VCaP (cell line): Measurements from ENCODE around the gene IFI30.

ENCODE experiments used
- H3K27ac ChIP-seq: fragments of 450-650 bp; 2 replicates; pipeline ENCODE4 v1.5.1; 2017
- TF ChIP-seq, protein P1 (sequence below): fragments of 450-650 bp; conservative IDR thresholded peaks from 2 replicates; pipeline ENCODE4 v1.5.1; 2017; ENCODE audit warnings: mild to moderate bottlenecking, moderate library complexity

IFI30 gene

DNA sequence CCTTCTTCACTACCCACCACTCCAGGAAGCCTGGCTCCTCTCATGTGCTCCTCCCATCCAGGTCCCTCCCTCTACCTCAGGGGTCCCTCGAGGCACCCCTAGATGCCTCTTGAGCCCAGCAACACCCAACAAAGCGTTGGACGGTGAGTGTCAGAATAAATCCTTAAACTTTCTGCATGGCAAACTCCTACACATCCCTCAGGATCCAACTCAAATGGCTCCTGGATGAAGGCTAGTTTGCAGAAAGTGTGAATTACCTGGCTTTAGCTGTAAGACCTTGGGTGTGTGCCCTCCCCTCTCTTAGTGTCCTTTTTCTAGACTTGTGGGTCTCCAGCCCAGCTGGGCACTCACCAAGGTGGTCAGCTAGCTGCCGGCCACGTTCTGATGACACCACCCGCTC, 24.8 kb downstream of the IFI30 start:
- H3K27ac ChIP-seq: no peak overlapping the region
- TF ChIP-seq, protein P1, sequence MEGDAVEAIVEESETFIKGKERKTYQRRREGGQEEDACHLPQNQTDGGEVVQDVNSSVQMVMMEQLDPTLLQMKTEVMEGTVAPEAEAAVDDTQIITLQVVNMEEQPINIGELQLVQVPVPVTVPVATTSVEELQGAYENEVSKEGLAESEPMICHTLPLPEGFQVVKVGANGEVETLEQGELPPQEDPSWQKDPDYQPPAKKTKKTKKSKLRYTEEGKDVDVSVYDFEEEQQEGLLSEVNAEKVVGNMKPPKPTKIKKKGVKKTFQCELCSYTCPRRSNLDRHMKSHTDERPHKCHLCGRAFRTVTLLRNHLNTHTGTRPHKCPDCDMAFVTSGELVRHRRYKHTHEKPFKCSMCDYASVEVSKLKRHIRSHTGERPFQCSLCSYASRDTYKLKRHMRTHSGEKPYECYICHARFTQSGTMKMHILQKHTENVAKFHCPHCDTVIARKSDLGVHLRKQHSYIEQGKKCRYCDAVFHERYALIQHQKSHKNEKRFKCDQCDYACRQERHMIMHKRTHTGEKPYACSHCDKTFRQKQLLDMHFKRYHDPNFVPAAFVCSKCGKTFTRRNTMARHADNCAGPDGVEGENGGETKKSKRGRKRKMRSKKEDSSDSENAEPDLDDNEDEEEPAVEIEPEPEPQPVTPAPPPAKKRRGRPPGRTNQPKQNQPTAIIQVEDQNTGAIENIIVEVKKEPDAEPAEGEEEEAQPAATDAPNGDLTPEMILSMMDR: no peak

DNA sequence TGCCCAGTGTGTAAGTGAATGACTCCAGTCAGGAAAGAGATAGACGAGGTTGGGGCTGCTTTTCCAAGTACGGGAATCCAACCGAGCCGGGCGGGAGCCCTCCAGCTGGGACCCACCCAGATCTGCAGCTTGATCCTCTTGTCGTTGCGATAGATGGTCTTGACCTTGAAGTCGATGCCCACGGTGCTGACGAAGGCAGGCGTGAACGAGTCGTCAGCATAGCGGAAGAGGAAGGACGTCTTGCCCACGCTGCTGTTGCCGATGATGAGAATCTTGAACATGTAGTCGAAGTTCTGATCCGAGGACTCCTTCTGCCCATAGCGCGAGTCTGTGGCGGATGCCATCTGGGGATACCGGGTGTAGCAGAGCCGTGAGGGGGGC, 28.8 kb downstream of the IFI30 start:
- TF ChIP-seq, protein P1: no peak
- peak overlapping the region; percentile 89; the same call in 1 of the 2 replicates for H3K27ac ChIP-seq

DNA sequence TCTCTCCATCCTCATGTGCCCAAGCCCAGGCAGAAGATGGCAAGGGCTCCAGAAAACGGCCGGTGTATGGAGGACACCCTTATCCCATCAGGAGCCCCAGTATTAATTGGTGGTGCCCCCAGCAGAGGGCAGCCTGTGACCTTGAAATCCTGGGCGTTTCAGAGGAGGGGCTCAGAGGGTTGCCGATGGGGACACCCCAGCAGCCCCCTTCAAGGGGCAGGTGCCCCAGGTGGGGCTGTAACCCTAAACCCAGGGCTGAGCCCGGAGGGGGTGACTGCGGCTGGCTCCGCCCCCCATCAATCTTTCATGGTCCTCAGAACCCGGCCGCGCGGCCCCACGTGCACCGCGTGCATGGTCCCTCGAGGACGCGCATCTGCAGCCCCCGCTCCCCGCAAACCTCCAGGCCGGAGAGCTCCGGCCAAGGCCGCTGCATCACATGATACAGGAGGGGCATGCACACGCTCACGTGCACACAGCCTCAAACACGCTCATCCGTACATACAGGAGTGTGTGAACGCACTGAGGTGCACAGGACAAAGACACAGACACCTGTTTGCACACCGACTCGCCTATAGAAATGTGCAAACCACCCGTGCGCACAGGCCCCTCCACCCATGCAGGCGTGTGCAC, 29.3 kb downstream of the IFI30 start:
- TF ChIP-seq, protein P1: peak; percentile 47; the same call in 1 of the 2 replicates
- peak overlapping the region; percentile 89 for H3K27ac ChIP-seq

DNA sequence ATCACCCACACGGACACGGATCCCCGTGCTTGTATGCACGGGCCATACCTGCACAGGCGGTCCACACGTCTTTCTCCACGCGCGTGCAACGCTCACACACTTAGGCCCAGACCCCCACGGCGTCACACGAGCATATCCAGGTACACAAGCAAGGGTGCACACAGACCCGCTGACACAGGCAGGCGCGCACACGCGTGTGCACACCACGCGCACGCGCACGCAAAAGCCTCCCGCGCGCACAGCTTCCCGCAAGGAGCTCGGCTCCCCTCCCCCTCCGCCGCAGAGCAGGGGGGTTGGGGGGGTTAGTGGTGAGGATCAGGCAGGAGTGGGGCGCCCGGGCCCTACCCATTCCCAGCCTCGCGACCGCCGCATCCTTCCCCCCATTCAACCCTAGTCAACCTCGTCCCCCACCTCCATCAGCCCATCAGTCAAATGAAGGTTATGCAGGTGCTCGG, 29.8 kb downstream of the IFI30 start:
- H3K27ac ChIP-seq: peak overlapping the region; percentile 89
- TF ChIP-seq, protein P1: no peak

DNA sequence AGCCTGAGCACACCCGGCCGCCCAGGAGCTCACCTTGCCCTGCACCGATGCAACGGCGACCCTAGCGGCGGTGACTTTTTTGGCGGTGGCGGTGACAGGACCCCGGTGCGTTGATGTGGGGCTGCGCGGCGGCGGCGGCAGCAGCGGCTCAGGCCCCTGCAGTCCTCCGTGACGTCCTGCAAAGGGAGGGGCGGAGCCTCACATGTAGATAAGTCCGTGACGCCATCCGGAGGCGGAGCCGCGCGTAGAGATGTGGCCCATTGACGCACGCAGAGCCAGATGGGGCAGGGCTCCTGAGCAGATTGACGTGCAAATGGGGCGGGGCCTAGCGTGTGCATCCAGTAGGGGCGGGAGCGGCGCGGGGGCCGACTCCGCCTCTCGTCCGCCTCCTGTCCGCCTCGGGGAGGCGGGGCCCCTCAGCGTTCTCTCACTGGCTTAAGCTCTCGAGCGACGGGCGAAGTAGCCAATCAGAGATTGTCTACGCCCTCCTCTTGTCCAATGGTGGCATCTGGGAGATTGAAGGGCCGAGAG, 30.3 kb downstream of the IFI30 start, which contains the start of gene RAB3A:
Gene RAB3A, minus strand, starts transcription at position 180 of the 531 bp plus-strand sequence. CDS start 1,302 bp downstream, outside the sequence.
- TF ChIP-seq, protein P1: no peak
- peak within 1 kb of the TSS; percentile 89 for H3K27ac ChIP-seq

DNA sequence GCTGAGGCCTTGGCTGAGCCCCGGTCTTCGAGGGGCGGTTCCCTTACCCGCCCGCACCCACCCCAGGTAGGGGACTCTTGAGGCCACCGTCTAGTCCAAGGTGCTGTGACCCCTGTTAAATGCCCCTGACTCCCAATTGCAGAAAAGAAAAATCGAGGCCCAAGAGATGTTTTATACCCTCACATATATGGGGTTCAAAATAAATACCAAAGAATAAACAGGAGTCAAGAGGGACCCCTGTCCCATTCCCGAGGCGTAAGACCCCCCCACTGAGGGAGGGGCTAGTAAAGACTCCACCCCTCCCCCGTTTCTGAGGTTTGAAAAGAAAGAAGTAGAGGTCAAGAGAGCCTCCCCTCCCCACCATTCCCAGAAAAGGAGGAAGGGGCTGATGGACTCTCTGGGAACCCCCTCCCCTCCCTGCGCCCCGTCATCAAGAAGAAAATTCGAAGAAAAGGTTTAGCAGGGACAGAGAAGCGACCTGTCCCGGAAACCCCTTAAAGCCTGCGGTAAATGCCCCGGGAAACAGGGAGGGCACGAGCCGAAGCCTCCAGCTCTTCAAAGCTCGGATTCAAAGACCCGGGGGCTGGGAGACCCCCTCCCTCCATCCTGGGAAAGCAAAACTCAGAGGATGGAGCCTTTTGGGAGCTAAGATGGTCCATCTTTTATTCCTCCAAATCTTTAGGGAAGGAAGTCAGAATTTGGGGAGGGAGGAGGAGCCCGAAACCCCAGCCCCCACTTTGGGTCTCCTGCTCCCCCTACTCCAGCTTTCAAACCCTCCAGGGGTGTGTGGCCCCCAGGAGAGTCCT, 31.0 kb downstream of the IFI30 start:
- H3K27ac ChIP-seq: peak overlapping the region; percentile 89
- TF ChIP-seq, protein P1: no peak

DNA sequence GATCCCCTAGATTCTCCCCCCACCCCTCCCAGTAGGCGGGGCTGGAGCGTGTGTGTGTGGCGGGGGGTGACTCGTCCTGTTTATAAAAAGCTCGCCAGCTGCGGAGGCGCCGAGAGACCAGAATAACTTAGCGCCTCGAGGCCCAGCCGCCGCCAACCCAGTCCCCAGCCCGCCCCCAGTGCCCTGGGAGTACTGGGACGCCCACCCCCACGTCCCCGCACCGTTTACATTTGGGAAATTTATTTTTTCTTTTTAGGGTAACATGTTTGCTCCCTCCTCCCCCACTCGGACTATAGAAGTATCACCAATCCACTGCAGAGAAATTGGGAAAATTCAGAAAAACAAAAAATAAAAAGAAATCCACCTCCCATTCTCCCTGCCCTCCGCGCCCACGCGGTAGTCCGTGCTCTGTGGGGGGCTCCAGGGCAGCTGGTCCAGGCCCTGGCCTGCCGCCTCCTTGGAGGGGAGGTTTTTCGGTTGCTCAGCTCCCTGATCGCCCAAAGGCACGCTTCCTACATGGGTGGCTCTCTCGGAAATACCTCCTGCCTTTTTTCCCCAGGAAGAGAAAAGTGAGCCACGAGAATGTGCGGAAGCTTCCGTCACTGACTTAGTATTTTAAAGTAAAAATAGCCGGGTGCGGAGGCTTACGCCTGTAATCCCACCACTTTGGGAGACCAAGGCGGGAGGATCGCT, 31.7 kb downstream of the IFI30 start:
- TF ChIP-seq, protein P1: no peak

More for the DNA sequence above, 31.7 kb downstream of the IFI30 start:
- peak overlapping the region; percentile 89 for H3K27ac ChIP-seq
